Measurements from ENCODE around the gene OSCP1.

The OSCP1 gene

DNA sequence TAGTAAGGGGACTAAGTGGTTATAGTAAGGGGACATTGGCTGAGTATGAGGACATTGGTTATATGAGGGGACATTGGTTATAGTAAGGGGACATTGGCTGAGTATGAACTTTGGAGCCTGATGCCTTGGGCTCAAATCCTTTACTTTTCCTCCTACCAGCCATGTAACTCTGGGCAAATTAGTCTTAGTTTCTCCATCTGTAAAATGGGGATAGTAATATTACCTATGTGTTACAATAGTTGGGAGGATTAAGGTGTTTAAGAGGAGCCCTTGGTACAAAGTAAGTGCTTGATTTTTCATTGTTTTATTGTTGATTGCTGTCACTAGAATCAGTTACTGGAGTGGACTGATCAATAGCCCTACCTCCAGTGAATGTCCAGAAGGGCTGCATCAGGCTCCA lies 2.8 kb downstream of the OSCP1 start:
- Histone ChIP-seq H3K36me3 (ENCODE audit: control insufficient read depth, insufficient read depth, low read length) (no peaks in the 10 kb centered on the region), H3K4me3 (replicated peaks; ENCODE audit: low read depth, low read length) (no peak overlapping the region), H3K27me3 (replicated peaks; ENCODE audit: control insufficient read depth, insufficient read depth, low read length) (no peaks in the 10 kb centered on the region)
- no peak for DNase-seq (ENCODE audit: extremely low read depth, insufficient read length)
- no peak for TF ChIP-seq CTCF (IDR thresholded peaks at IDR 0.05; ENCODE audit: insufficient read depth, low read length, poor library complexity, severe bottlenecking)

GRCh38 chr1:36446746-36447145 lies 3.5 kb downstream of the OSCP1 start:
- no peak overlapping the region for H3K4me3 ChIP-seq (replicated peaks; ENCODE audit: low read depth, low read length)
- no peak for TF ChIP-seq CTCF (IDR thresholded peaks at IDR 0.05; ENCODE audit: insufficient read depth, low read length, poor library complexity, severe bottlenecking)
- no peaks in the 10 kb centered on the region for H3K27me3 ChIP-seq (replicated peaks; ENCODE audit: control insufficient read depth, insufficient read depth, low read length)
- DNase-seq (ENCODE audit: extremely low read depth, insufficient read length), result no peak
- H3K36me3 ChIP-seq (ENCODE audit: control insufficient read depth, insufficient read depth, low read length), result no peaks in the 10 kb centered on the region

DNA sequence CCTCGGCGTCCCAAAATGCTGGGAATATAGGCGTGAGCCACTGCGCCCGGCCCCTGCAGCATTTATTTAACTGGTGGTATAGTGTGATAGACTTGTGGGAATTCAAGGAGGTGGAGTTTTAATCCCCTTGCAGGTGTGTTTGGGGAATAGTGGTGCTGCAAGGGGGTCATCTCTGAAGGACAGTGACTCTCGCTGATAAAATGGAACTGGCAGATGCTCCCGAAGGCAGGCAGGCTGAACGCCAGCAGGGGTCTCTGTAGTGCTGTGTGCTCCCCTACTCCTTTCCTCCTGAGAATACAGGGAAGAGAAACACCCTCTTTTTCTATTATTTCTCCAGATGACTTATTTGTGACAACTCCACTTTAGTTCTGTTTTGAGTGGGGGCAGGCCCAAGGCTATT lies 4.0 kb downstream of the OSCP1 start:
- Histone ChIP-seq H3K4me3 (replicated peaks; ENCODE audit: low read depth, low read length) (no peak overlapping the region), H3K27me3 (replicated peaks; ENCODE audit: control insufficient read depth, insufficient read depth, low read length) (no peaks in the 10 kb centered on the region), H3K36me3 (ENCODE audit: control insufficient read depth, insufficient read depth, low read length) (no peaks in the 10 kb centered on the region)
- no peak for DNase-seq (ENCODE audit: extremely low read depth, insufficient read length)
- TF ChIP-seq CTCF (IDR thresholded peaks at IDR 0.05; ENCODE audit: insufficient read depth, low read length, poor library complexity, severe bottlenecking), result peak; percentile 46

DNA sequence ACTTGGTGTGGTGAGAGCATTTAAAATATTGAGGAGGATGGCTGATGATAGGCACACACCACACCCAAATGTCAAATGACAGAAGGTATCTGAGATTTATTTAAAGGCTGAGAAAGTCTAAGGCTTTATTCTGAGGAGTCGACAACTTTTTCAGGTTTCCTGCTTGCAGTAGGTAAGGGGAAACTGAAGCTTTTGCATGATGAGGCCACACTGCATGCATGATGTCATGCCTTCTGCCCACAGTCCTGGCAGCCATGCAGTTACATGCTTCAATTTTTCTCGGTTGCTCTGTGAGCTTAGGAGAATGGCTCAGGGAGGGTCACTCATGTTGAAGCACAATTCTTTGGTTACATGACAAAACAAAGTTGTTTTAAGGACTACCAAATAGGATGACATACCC lies 7.0 kb downstream of the OSCP1 start:
- Histone ChIP-seq H3K27me3 (replicated peaks; ENCODE audit: control insufficient read depth, insufficient read depth, low read length) (no peaks in the 10 kb centered on the region), H3K36me3 (ENCODE audit: control insufficient read depth, insufficient read depth, low read length) (no peaks in the 10 kb centered on the region), H3K4me3 (replicated peaks; ENCODE audit: low read depth, low read length) (no peak overlapping the region)
- DNase-seq (ENCODE audit: extremely low read depth, insufficient read length), result no peak
- TF ChIP-seq CTCF (IDR thresholded peaks at IDR 0.05; ENCODE audit: insufficient read depth, low read length, poor library complexity, severe bottlenecking), result no peak

DNA sequence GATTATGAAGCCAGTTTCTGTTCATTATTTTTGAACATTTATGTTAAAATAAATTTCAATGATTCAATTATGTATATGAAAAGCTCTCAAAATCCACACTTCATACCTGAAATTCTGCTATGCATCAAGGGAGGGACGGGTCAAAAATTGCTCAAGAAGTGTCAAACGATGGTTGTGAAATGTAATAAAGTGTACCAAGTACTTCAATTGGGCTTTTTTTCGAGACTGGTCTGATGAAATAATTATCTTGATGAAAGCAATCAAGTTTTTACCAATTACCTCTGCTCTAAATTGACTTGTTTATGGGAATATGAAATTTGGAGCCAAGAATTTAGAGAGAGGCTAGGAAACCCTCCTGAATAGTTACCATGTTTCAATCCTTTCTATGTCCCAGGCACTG lies 7.9 kb downstream of the OSCP1 start:
- Histone ChIP-seq H3K36me3 (ENCODE audit: control insufficient read depth, insufficient read depth, low read length) (no peaks in the 10 kb centered on the region), H3K27me3 (replicated peaks; ENCODE audit: control insufficient read depth, insufficient read depth, low read length) (no peaks in the 10 kb centered on the region), H3K4me3 (replicated peaks; ENCODE audit: low read depth, low read length) (no peak overlapping the region)
- DNase-seq (ENCODE audit: extremely low read depth, insufficient read length), result no peak
- no peak for TF ChIP-seq CTCF (IDR thresholded peaks at IDR 0.05; ENCODE audit: insufficient read depth, low read length, poor library complexity, severe bottlenecking)

GRCh38 chr1:36440646-36441045 lies 9.6 kb downstream of the OSCP1 start:
- Histone ChIP-seq H3K4me3 (replicated peaks; ENCODE audit: low read depth, low read length) (no peak overlapping the region), H3K36me3 (ENCODE audit: control insufficient read depth, insufficient read depth, low read length) (no peaks in the 10 kb centered on the region), H3K27me3 (replicated peaks; ENCODE audit: control insufficient read depth, insufficient read depth, low read length) (no peaks in the 10 kb centered on the region)
- DNase-seq (ENCODE audit: extremely low read depth, insufficient read length), result no peak
- TF ChIP-seq CTCF (IDR thresholded peaks at IDR 0.05; ENCODE audit: insufficient read depth, low read length, poor library complexity, severe bottlenecking), result no peak
